CD14-positive monocyte (primary cell): Measurements from ENCODE around the gene CNTN3. TPM values are rescaled to one million over a fixed set of nuclear protein-coding genes. Genes with fewer than 3 reads are reported as not detected.

Experiments used
- DNase-seq, 3 donors: peaks; one replicate each; pipeline ENCODE4 v3.0.0-alpha.2; 2011 to 2022
- H2AFZ ChIP-seq: 2 replicates; pipeline ENCODE4 v1.6.0; 2012; ENCODE audit warnings: mild to moderate bottlenecking, low read depth, low read length, inconsistent platforms; ENCODE audit not compliant: insufficient read depth, poor library complexity, severe bottlenecking
- H3K27ac ChIP-seq, 2 donors: 1 replicate in 1 of 2; 2 replicates in 1 of 2; pipeline ENCODE4 v1.5.1; 2012 to 2013; ENCODE audit warnings: low read length in 2 of 2, control low read depth in 1 of 2, inconsistent platforms in 1 of 2, low read depth in 1 of 2, mild to moderate bottlenecking in 1 of 2
- H3K27me3 ChIP-seq, 2 donors: one replicate each; pipeline versions ENCODE4 v1.6.0 to v1.6.1; 2011 to 2013; ENCODE audit warnings: low read length in 2 of 2; ENCODE audit not compliant: control insufficient read depth in 2 of 2, insufficient read depth in 2 of 2
- H3K36me3 ChIP-seq, 2 donors: replicated peaks in 1 of 2; 1 replicate in 1 of 2; 2 replicates in 1 of 2; pipeline versions ENCODE4 v1.5.1 to v1.6.1; 2012 to 2013; ENCODE audit warnings: low read length in 2 of 2, control low read depth in 1 of 2, inconsistent platforms in 1 of 2, mild to moderate bottlenecking in 1 of 2; ENCODE audit not compliant: insufficient read depth in 2 of 2, control insufficient read depth in 1 of 2
- H3K4me1 ChIP-seq, 2 donors: 1 replicate in 1 of 2; 2 replicates in 1 of 2; pipeline versions ENCODE4 v1.5.1 to v1.6.1; 2012 to 2013; ENCODE audit warnings: low read length in 2 of 2, control low read depth in 1 of 2, inconsistent platforms in 1 of 2, mild to moderate bottlenecking in 1 of 2, moderate library complexity in 1 of 2; ENCODE audit not compliant: insufficient read depth in 2 of 2, control insufficient read depth in 1 of 2
- H3K4me2 ChIP-seq: replicated peaks from 2 replicates; pipeline ENCODE3; 2012; ENCODE audit warnings: low read length, moderate library complexity, mild to moderate bottlenecking; ENCODE audit not compliant: poor library complexity, severe bottlenecking; ENCODE audit errors: extremely low read depth
- H3K4me3 ChIP-seq, 3 experiments: fragments of 200-600 bp in 1 of 3; sonication (generic) in 1 of 3; replicated peaks in 1 of 3; 1 replicate in 2 of 3; 2 replicates in 1 of 3; pipeline ENCODE4 v1.5.1; 2011 to 2013; ENCODE audit warnings: low read length in 3 of 3, mild to moderate bottlenecking in 3 of 3, control low read depth in 2 of 3, low read depth in 2 of 3, inconsistent platforms in 1 of 3, moderate library complexity in 1 of 3
- H3K79me2 ChIP-seq: 2 replicates; pipeline ENCODE4 v1.6.0; 2012; ENCODE audit warnings: mild to moderate bottlenecking, control low read depth, inconsistent platforms, low read length, moderate library complexity; ENCODE audit not compliant: insufficient read depth
- H3K9ac ChIP-seq: 2 replicates; pipeline ENCODE4 v1.6.0; 2017; ENCODE audit warnings: low read length, mild to moderate bottlenecking; ENCODE audit not compliant: insufficient read depth, poor library complexity, severe bottlenecking
- H3K9me3 ChIP-seq, 2 donors: replicated peaks in 1 of 2; 1 replicate in 1 of 2; 2 replicates in 1 of 2; pipeline versions ENCODE4 v1.5.1 to v1.6.1; 2012 to 2013; ENCODE audit warnings: low read length in 2 of 2, control low read depth in 1 of 2; ENCODE audit not compliant: control insufficient read depth in 1 of 2, insufficient read depth in 1 of 2
- H4K20me1 ChIP-seq: 2 replicates; pipeline ENCODE4 v1.6.0; 2012; ENCODE audit warnings: mild to moderate bottlenecking, low read length, control low read depth, moderate library complexity; ENCODE audit not compliant: insufficient read depth
- H3K27ac Mint-ChIP-seq, 7 donors: one replicate each; pipeline ENCODE4 v1.8.0; 2020; ENCODE audit warnings: mild to moderate bottlenecking in 7 of 7, mixed read lengths in 7 of 7, moderate library complexity in 6 of 7, inconsistent platforms in 2 of 7
- H3K27me3 Mint-ChIP-seq, 3 donors: one replicate each; pipeline ENCODE4 v1.8.0; 2021 to 2022; ENCODE audit warnings: low read depth in 3 of 3, mild to moderate bottlenecking in 3 of 3, mixed read lengths in 3 of 3, moderate library complexity in 3 of 3, inconsistent platforms in 1 of 3
- H3K36me3 Mint-ChIP-seq, 2 donors: one replicate each; pipeline ENCODE4 v1.8.0; 2020; ENCODE audit warnings: mixed read lengths in 2 of 2, inconsistent platforms in 1 of 2, mild to moderate bottlenecking in 1 of 2
- H3K4me1 Mint-ChIP-seq: one replicate; pipeline ENCODE4 v1.8.0; 2020; ENCODE audit warnings: mild to moderate bottlenecking, mixed read lengths
- H3K4me3 Mint-ChIP-seq, 2 donors: one replicate each; pipeline ENCODE4 v1.8.0; 2020; ENCODE audit warnings: mild to moderate bottlenecking in 2 of 2, mixed read lengths in 2 of 2, moderate library complexity in 1 of 2
- H3K9me3 Mint-ChIP-seq, 7 donors: one replicate each; pipeline ENCODE4 v1.8.0; 2020 to 2022; ENCODE audit warnings: mixed read lengths in 7 of 7, mild to moderate bottlenecking in 6 of 7, moderate library complexity in 6 of 7, inconsistent platforms in 2 of 7
- WGBS: methylation state at CpG from one replicate; pipeline ENCODE4 v1.1.5; 2013; ENCODE audit warnings: missing lambda C conversion rate; ENCODE audit not compliant: insufficient coverage; 5-methylcytosine and 5-hydroxymethylcytosine counted together
- intact Hi-C, 2 donors: fragments of 100-400 bp; cut with micrococcal nuclease; formaldehyde crosslinking; loops; one replicate each; pipeline versions ENCODE4 v1.15.0 to v1.15.1; 2023
- polyA plus RNA-seq, 3 donors: library from polyadenylated mRNA; depleted of rRNA in 1 of 3; unstranded in 2 of 3; stranded (reverse) in 1 of 3; fragments of 300-500 nt in 2 of 3; fragments of >200 nt in 1 of 3; fragmentation: Illumina TruSeq in 2 of 3; gene quantifications; 1 replicate in 2 of 3; 2 replicates in 1 of 3; pipeline ENCODE4 v1.2.3, GENCODE V29; 2012 to 2021
- TF ChIP-seq, protein P1 (sequence below): fragments of 200-600 bp; IDR thresholded peaks from one replicate; pipeline ENCODE4 v1.8.0; 2022; ENCODE audit warnings: antibody characterized with exemption, mild to moderate bottlenecking

CNTN3 gene
- polyA plus RNA-seq, 3 donors = not detected

DNA sequence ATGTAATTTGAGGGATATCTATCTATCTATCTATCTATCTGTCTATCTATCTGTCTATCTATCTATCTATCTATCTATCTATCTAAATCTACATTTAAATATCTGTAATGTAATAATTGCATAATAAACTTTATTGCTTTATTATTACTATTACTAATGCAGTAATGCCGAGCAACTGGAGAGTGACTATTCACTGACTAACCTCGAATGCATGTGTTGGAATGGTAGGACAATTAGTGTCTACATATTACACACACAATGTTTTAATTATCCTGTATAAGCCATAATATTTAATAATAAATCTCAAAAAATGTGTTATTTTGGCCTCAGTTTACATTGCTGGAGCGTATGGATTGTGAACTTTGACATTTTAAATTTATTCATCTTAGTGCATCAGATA lies 25.2 kb upstream of the CNTN3 start:
- no peak overlapping the region for H3K4me3 ChIP-seq
- no peak overlapping the region for H2AFZ ChIP-seq
- no peaks in the 10 kb centered on the region for H3K4me1 Mint-ChIP-seq
- H4K20me1 ChIP-seq = no peaks in the 10 kb centered on the region
- H3K36me3 Mint-ChIP-seq = no peaks in the 10 kb centered on the region
- H3K4me1 ChIP-seq = no peaks in the 10 kb centered on the region
- no CpG with 5 or more reads among the region's 3 CpGs for WGBS
- no peak for DNase-seq
- H3K27me3 ChIP-seq = no peaks in the 10 kb centered on the region
- H3K9me3 Mint-ChIP-seq = peaks cover 0 to 3% (median 0%) of the 10 kb centered on the region in 7 donors
- H3K27ac ChIP-seq = no peak overlapping the region
- H3K9me3 ChIP-seq = no peaks in the 10 kb centered on the region
- H3K4me3 Mint-ChIP-seq = no peak overlapping the region
- H3K27ac Mint-ChIP-seq = no peak overlapping the region
- intact Hi-C loops = no loop called here
- H3K4me2 ChIP-seq = no peak overlapping the region
- TF ChIP-seq, protein P1, sequence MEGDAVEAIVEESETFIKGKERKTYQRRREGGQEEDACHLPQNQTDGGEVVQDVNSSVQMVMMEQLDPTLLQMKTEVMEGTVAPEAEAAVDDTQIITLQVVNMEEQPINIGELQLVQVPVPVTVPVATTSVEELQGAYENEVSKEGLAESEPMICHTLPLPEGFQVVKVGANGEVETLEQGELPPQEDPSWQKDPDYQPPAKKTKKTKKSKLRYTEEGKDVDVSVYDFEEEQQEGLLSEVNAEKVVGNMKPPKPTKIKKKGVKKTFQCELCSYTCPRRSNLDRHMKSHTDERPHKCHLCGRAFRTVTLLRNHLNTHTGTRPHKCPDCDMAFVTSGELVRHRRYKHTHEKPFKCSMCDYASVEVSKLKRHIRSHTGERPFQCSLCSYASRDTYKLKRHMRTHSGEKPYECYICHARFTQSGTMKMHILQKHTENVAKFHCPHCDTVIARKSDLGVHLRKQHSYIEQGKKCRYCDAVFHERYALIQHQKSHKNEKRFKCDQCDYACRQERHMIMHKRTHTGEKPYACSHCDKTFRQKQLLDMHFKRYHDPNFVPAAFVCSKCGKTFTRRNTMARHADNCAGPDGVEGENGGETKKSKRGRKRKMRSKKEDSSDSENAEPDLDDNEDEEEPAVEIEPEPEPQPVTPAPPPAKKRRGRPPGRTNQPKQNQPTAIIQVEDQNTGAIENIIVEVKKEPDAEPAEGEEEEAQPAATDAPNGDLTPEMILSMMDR = no peak
- H3K79me2 ChIP-seq = no peaks in the 10 kb centered on the region
- peaks cover 0 to 3% (median 2%) of the 10 kb centered on the region in 3 donors for H3K27me3 Mint-ChIP-seq
- no peaks in the 10 kb centered on the region for H3K36me3 ChIP-seq
- no peak overlapping the region for H3K9ac ChIP-seq

- H3K36me3 ChIP-seq = no peaks in the 10 kb centered on the region
- Mint-ChIP-seq H3K27ac (no peak overlapping the region), H3K9me3 (peaks cover 0 to 4% (median 0%) of the 10 kb centered on the region in 7 donors), H3K27me3 (peaks cover 0 to 4% (median 2%) of the 10 kb centered on the region in 3 donors), H3K4me1 (no peaks in the 10 kb centered on the region), H3K4me3 (no peak overlapping the region), H3K36me3 (no peaks in the 10 kb centered on the region)
- no peaks in the 10 kb centered on the region for H3K4me1 ChIP-seq
- H3K27me3 ChIP-seq = no peaks in the 10 kb centered on the region
- H3K79me2 ChIP-seq = no peaks in the 10 kb centered on the region
- no peak overlapping the region for H3K27ac ChIP-seq
- no peaks in the 10 kb centered on the region for H4K20me1 ChIP-seq
- no peak overlapping the region for H3K9ac ChIP-seq
- H3K4me2 ChIP-seq = no peak overlapping the region
- intact Hi-C loops = no loop called here
- no peak overlapping the region for H2AFZ ChIP-seq
- TF ChIP-seq, protein P1 = no peak
- H3K4me3 ChIP-seq = no peak overlapping the region
- no peak for DNase-seq
- H3K9me3 ChIP-seq = no peaks in the 10 kb centered on the region
These were observed 22.5 kb upstream of the CNTN3 start for GRCh38 chr3:74636981-74637380.
